ENCODE results near the gene OR2AG1. TPM values are rescaled to one million over a fixed set of nuclear protein-coding genes. Genes with fewer than 3 reads are reported as not detected.
"Not testable (repeated sequence)": the region's sequence is repeated elsewhere in the genome, so short reads cannot be mapped to it uniquely, and the experiment has no call there.

The OR2AG1 gene
- total RNA-seq, 2 donors from 2014 or later: not detected

- H3K4me3 Mint-ChIP-seq: no peak overlapping the region
- H3K9me3 Mint-ChIP-seq: no peaks in the 10 kb centered on the region
- no peaks in the 10 kb centered on the region for H3K27me3 Mint-ChIP-seq
- no peaks in the 10 kb centered on the region for H3K36me3 Mint-ChIP-seq (ENCODE audit: low read depth)
- ATAC-seq (replicated peaks): peak; percentile 66
- H3K27ac Mint-ChIP-seq: no peak overlapping the region
- peaks cover 14% of the 10 kb centered on the region for H3K4me1 Mint-ChIP-seq
These were observed 27.4 kb upstream of the OR2AG1 start for GRCh38 chr11:6755303-6755952.

GRCh38 chr11:6755953-6756347 is 26.9 kb upstream of the OR2AG1 start:
- no peak for ATAC-seq (replicated peaks)
- no peak overlapping the region for H3K4me3 Mint-ChIP-seq
- no peaks in the 10 kb centered on the region for H3K36me3 Mint-ChIP-seq (ENCODE audit: low read depth)
- H3K27ac Mint-ChIP-seq: no peak overlapping the region
- H3K27me3 Mint-ChIP-seq: no peaks in the 10 kb centered on the region
- H3K9me3 Mint-ChIP-seq: no peaks in the 10 kb centered on the region
- peaks cover 14% of the 10 kb centered on the region for H3K4me1 Mint-ChIP-seq

- ATAC-seq (replicated peaks): peak; percentile 84
- Mint-ChIP-seq H3K27ac (no peak overlapping the region), H3K27me3 (peaks cover 5% of the 10 kb centered on the region), H3K4me3 (no peak overlapping the region), H3K36me3 (ENCODE audit: low read depth) (no peaks in the 10 kb centered on the region), H3K4me1 (peaks cover 14% of the 10 kb centered on the region), H3K9me3 (no peaks in the 10 kb centered on the region)
These were observed 25.4 kb upstream of the OR2AG1 start for GRCh38 chr11:6757373-6757967.

- no peaks in the 10 kb centered on the region for H3K4me1 Mint-ChIP-seq
- H3K4me3 Mint-ChIP-seq: no peak within 1 kb of the TSS
- no peaks in the 10 kb centered on the region for H3K9me3 Mint-ChIP-seq
- H3K27me3 Mint-ChIP-seq: no peaks in the 10 kb centered on the region
- H3K27ac Mint-ChIP-seq: no peak within 1 kb of the TSS
- ATAC-seq (replicated peaks): no peak
- H3K36me3 Mint-ChIP-seq (ENCODE audit: low read depth): no peaks in the 10 kb centered on the region
These were observed 10.6 kb upstream of the OR2AG1 start, which contains the start of gene OR2AG2 for GRCh38 chr11:6771926-6772893. TSS of gene OR2AG2 (minus strand) at chr11:6771976. CDS start at chr11:6768957, 3,019 bp downstream.

- ATAC-seq (replicated peaks): no peak
- no peak overlapping the region for H3K27ac Mint-ChIP-seq
- no peaks in the 10 kb centered on the region for H3K4me1 Mint-ChIP-seq
- H3K4me3 Mint-ChIP-seq: no peak overlapping the region
- H3K36me3 Mint-ChIP-seq (ENCODE audit: low read depth): no peaks in the 10 kb centered on the region
- peaks cover 15% of the 10 kb centered on the region for H3K27me3 Mint-ChIP-seq
- H3K9me3 Mint-ChIP-seq: no peaks in the 10 kb centered on the region
These were observed 4.3 kb upstream of the OR2AG1 start for GRCh38 chr11:6778518-6778917.

GRCh38 chr11:6780829-6781228 is 2.0 kb upstream of the OR2AG1 start:
- Mint-ChIP-seq H3K36me3 (ENCODE audit: low read depth) (no peaks in the 10 kb centered on the region), H3K27ac (no peak overlapping the region), H3K27me3 (peaks cover 23% of the 10 kb centered on the region), H3K4me3 (no peak overlapping the region), H3K9me3 (no peaks in the 10 kb centered on the region), H3K4me1 (no peaks in the 10 kb centered on the region)
- ATAC-seq (replicated peaks): no peak

GRCh38 chr11:6790546-6790945 is 7.7 kb downstream of the OR2AG1 start:
- no peaks in the 10 kb centered on the region for H3K4me1 Mint-ChIP-seq
- no peak for ATAC-seq (replicated peaks)
- H3K4me3 Mint-ChIP-seq: no peak overlapping the region
- peaks cover 26% of the 10 kb centered on the region for H3K27me3 Mint-ChIP-seq
- H3K36me3 Mint-ChIP-seq (ENCODE audit: low read depth): no peaks in the 10 kb centered on the region
- H3K9me3 Mint-ChIP-seq: no peaks in the 10 kb centered on the region
- no peak overlapping the region for H3K27ac Mint-ChIP-seq

- ATAC-seq (replicated peaks): no peak
- Mint-ChIP-seq H3K9me3 (no peaks in the 10 kb centered on the region), H3K36me3 (ENCODE audit: low read depth) (no peaks in the 10 kb centered on the region), H3K27me3 (peaks cover 1% of the 10 kb centered on the region), H3K4me3 (no peak overlapping the region), H3K27ac (no peak overlapping the region), H3K4me1 (no peaks in the 10 kb centered on the region)
These were observed 11.8 kb downstream of the OR2AG1 start for GRCh38 chr11:6794639-6795038.

- Mint-ChIP-seq H3K4me1 (no peaks in the 10 kb centered on the region), H3K27ac (no peak within 1 kb of the TSS), H3K9me3 (peaks cover 11% of the 10 kb centered on the region), H3K4me3 (no peak within 1 kb of the TSS), H3K27me3 (peaks cover 6% of the 10 kb centered on the region), H3K36me3 (ENCODE audit: low read depth) (no peaks in the 10 kb centered on the region)
- peak; percentile 56 for ATAC-seq (replicated peaks)
These were observed 16.6 kb downstream of the OR2AG1 start, which contains the start of gene OR6A2 for GRCh38 chr11:6799402-6799801. TSS of gene OR6A2 (minus strand) at chr11:6799689. CDS start at chr11:6795708, 3,981 bp downstream.

- H3K27me3 Mint-ChIP-seq; H3K4me3 Mint-ChIP-seq; ATAC-seq (replicated peaks); H3K4me1 Mint-ChIP-seq; H3K36me3 Mint-ChIP-seq (ENCODE audit: low read depth); H3K27ac Mint-ChIP-seq: not testable (repeated sequence)
- H3K9me3 Mint-ChIP-seq: peaks cover 11% of the 10 kb centered on the region
These were observed 18.3 kb downstream of the OR2AG1 start for GRCh38 chr11:6801075-6801474.

GRCh38 chr11:6812390-6813005 is 29.7 kb downstream of the OR2AG1 start:
- Mint-ChIP-seq H3K36me3 (ENCODE audit: low read depth) (no peaks in the 10 kb centered on the region), H3K9me3 (no peaks in the 10 kb centered on the region), H3K27ac (no peak overlapping the region), H3K27me3 (peaks cover 38% of the 10 kb centered on the region), H3K4me3 (no peak overlapping the region), H3K4me1 (peaks cover 5% of the 10 kb centered on the region)
- peak; percentile 60 for ATAC-seq (replicated peaks)

GRCh38 chr11:6813656-6814055 is 30.8 kb downstream of the OR2AG1 start:
- Mint-ChIP-seq H3K27ac (no peak overlapping the region), H3K36me3 (ENCODE audit: low read depth) (no peaks in the 10 kb centered on the region), H3K4me1 (peaks cover 5% of the 10 kb centered on the region), H3K4me3 (no peak overlapping the region), H3K27me3 (peaks cover 26% of the 10 kb centered on the region), H3K9me3 (no peaks in the 10 kb centered on the region)
- no peak for ATAC-seq (replicated peaks)

GRCh38 chr11:6817694-6818093 is 34.9 kb downstream of the OR2AG1 start:
- no peak overlapping the region for H3K27ac Mint-ChIP-seq
- no peak for ATAC-seq (replicated peaks)
- no peaks in the 10 kb centered on the region for H3K4me1 Mint-ChIP-seq
- H3K36me3 Mint-ChIP-seq (ENCODE audit: low read depth): no peaks in the 10 kb centered on the region
- peaks cover 5% of the 10 kb centered on the region for H3K9me3 Mint-ChIP-seq
- no peak overlapping the region for H3K4me3 Mint-ChIP-seq
- H3K27me3 Mint-ChIP-seq: peaks cover 24% of the 10 kb centered on the region

GRCh38 chr11:6818967-6819366 is 36.1 kb downstream of the OR2AG1 start:
- ATAC-seq (replicated peaks): no peak
- H3K36me3 Mint-ChIP-seq (ENCODE audit: low read depth): no peaks in the 10 kb centered on the region
- H3K4me1 Mint-ChIP-seq: no peaks in the 10 kb centered on the region
- H3K4me3 Mint-ChIP-seq: no peak overlapping the region
- peaks cover 5% of the 10 kb centered on the region for H3K9me3 Mint-ChIP-seq
- H3K27ac Mint-ChIP-seq: no peak overlapping the region
- peaks cover 22% of the 10 kb centered on the region for H3K27me3 Mint-ChIP-seq
